AG08395 (cell line): ENCODE measurements around the gene USP2.
"Not testable (repeated sequence)": the region's sequence is repeated elsewhere in the genome, so short reads cannot be mapped to it uniquely, and the experiment has no call there.

Experiments
- DNase-seq: peaks from one replicate; pipeline ENCODE4 v3.0.0; 2012; ENCODE audit warnings: mixed read lengths, low spot score

The USP2 gene

GRCh38 chr11:119414321-119414720 is 32.8 kb upstream of the USP2 start:
- peak; percentile 0 for DNase-seq

- DNase-seq = peak; percentile 0
Observed at GRCh38 chr11:119412072-119412471, 30.6 kb upstream of the USP2 start.

DNA sequence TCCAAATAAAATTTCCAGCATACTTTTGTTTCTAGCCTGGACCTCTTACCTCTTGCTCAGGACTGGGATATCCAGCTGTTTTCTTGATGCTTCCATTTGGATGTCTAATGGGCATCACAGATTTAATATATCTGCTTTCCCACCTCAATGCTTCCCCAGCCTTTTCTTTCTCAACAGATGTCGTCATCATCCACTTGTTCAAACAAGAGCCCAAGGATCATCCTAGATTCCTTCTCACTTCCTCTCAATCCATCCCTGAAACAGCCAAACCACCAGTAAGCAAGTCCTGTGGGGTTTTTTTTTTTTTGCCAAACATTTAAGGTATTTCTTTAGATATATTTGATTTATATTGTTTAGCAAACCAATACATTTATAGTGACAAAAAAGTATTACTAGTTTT is 29.0 kb upstream of the USP2 start:
- DNase-seq = peak; percentile 1

- DNase-seq = peak; percentile 0
Observed at GRCh38 chr11:119409731-119410130, 28.2 kb upstream of the USP2 start.

DNA sequence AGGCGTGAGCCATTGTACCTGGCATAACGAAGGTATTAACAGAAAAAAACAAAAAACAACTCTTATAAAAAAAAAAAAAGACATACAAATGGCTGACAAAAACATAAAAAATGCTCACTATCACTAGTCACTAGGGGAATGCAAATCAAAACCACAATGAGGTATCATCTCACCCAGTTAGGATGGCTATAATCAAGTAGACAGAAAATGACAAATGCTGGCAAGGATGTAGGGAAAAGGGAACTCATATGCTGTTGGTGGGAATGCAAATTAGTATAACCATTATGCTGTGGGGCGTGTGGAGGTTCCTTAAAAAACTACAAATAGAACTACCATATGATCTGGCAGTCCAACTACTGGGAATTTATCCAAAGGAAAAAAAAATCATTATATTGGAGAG is 24.5 kb upstream of the USP2 start:
- peak; percentile 1 for DNase-seq

DNA sequence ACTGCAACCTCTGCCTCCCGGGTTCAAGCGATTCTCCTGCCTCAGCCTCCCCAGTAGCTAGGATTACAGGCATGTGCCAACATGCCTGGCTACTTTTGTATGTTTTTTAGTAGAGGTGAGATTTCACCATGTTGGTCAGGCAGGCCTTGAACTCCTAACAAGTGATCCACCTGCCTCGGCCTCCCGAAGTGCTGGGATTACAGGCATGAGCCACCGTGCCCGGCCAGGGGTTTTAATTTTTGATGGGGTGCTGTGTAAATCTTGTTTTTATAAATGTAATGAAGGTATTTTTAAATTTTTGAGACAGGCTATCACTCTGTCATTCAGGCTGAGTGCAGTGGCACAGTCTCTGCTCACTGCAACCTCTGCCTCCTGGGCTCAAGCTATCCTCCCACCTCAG is 24.0 kb upstream of the USP2 start:
- not testable (repeated sequence) for DNase-seq

DNA sequence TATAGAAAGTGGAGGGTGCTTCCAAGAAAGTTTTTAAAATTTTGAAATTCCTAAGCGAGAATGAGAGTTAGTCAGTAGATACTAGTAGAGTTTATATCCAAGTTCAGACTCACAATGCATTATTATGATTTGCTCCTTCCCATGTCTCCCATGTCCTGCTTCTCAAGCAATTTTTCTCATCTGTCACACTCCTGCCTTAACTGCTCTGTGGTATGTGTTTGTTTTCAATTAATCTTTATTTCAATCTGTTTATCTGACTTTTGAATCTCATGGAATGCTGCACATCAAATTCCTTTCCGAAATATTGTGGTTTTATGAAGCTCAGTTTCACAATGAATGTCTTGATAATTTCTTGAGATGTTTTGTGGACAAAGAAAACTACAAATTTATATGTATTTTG is 23.4 kb upstream of the USP2 start:
- peak; percentile 21 for DNase-seq

DNA sequence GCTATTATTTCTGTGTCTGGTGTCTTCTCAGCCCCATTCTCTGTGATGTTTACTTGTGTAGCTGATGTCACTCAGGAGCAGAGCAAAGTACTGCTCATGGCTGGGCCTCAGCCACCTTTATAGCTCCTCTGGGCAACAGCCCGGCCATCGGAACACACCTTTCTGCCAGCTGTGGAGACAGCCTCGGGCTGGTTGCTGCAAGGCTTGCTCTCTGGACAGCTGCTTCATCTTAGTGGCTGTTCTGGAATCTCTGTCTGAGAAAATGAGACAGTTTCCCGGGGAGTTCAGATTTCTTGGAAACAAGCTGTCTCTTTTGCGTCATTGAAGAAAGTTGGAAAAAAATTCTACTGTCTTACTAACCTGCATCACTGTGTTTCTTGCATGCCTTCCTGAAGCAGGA is 21.5 kb upstream of the USP2 start:
- DNase-seq = peak; percentile 43

GRCh38 chr11:119402470-119402869 is 21.0 kb upstream of the USP2 start:
- no peak for DNase-seq

DNA sequence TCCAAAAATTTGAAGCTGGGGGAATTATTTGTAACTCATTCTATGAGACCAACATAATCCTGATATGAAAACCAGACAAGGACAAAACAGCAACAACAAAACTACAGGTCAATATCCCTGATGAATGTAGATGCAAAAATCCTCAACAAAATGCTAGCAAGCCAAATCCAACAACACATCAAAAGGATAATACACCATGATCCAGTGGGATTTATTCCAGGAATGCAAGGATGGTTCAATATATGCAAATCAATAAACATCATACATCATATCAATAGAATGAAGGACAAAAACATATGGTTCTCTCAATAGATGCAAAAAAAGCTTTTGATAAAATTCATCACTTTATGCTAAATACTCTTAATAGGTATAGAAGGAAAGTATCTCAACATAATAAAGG is 19.4 kb upstream of the USP2 start:
- no peak for DNase-seq

DNA sequence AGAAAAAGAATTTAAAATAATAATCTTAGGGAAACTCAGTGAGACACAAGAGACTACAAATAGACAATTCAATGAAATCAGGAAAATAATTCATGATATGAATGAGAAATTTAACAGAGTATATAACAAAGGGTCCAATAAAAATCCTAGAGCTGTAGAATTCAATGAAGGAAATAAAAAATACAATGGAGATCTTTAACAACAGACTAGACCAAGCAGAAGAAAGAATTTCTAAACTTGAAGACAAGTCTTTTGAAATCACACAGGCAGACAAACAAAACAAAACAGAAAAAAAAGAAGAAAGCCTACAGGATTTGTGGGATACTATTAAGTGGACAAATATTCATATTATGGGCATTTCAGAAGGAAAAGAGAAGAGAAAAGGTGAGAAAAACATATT is 16.2 kb upstream of the USP2 start:
- no peak for DNase-seq

- no peak for DNase-seq
Observed at GRCh38 chr11:119396835-119397234, 15.3 kb upstream of the USP2 start.

- peak; percentile 0 for DNase-seq
Observed at GRCh38 chr11:119391275-119391674, 9.8 kb upstream of the USP2 start.

GRCh38 chr11:119389611-119390254 is 8.2 kb upstream of the USP2 start:
- no peak for DNase-seq

DNA sequence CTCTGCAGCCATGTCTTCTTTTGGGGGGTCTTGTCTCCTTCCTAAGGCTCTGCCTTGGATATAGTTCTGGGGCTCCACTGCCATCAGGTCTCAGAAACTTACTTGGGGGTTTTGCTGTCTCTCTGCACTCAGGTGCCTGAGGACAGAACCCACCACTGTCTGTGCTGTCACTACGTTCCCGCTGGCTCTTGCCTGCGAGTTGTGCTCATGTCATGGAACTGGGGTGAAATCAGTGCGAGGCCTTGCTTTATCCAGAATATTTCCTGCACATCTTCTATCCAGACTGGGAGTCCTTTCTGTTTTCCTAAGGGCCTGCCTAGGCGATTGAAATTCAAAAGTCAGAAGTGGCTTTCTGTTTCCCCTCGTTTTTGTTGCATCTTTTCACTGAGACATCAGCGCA is 6.6 kb upstream of the USP2 start:
- DNase-seq = no peak

DNA sequence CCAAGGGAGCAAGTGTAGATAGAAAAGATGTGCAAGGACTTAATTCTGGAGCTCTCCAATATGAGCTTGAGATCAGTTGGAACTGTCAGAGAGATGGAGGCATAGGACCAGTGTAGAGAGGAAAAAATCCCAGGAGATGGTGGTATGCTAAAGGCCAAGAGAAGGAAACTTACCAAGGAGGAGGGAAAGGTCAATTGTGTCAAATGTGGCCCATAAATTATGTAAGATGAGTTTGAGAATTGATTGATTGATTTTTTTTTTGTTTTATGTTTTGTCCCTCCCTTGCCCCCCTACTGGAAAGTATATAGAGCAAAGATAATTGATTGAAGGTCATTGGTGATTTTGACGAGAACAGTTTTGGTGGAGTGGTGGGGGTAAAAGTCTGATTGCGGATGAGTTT is 2.8 kb upstream of the USP2 start:
- DNase-seq = no peak

DNA sequence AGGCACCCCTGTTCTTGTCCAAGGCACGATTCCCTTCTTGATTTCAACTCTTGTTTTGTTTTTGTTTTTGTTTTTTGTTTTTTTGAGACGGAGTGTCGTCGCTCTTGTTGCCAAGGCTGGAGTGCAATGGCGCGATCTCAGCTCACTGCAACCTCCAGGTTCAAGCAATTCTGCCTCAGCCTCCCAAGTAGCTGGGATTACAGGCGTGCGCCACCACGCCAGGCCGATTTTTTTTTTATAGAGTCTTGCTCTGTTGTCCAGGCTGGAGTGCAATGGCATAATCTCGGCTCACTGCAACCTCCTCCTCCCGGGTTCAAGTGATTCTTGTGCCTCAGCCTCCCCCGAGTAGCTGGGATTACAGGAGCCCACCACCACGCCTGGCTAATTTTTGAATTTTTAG is 1.0 kb upstream of the USP2 start:
- DNase-seq = not testable (repeated sequence)

DNA sequence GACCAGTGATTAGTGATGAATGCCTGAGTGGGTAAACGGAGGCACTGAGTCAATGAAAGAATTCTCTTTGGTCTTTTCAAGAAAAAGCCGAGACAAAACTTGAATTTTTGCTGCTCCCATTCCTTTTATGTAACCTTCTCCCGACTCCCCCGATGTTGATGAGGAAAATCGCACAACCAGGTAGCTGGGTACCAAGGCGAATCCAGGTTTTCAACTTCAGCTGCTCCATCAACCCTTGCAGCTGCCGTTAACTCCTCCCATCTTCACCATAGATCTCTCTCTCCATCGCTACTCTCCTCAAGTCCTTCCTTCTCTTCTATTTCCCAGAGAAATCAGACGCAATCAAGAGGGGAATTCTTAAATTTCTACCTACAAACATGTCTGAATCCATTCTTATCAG is 611 bp upstream of the USP2 start:
- DNase-seq = no peak

- no peak for DNase-seq
Observed at GRCh38 chr11:119380827-119381180, 686 bp downstream of the USP2 start.

GRCh38 chr11:119380160-119380826 is 1.2 kb downstream of the USP2 start:
- no peak for DNase-seq

- no peak for DNase-seq
Observed at GRCh38 chr11:119378851-119379465, 2.5 kb downstream of the USP2 start.

- DNase-seq = no peak
Observed at GRCh38 chr11:119377961-119378667, 3.4 kb downstream of the USP2 start.
